Fibroblast of mammary gland (primary cell): ENCODE data around the gene PKN2.

Experiments used
- DNase-seq: peaks from one replicate; pipeline ENCODE4 v3.0.0-alpha.2; 2010; ENCODE audit warnings: low read depth
- H3K4me3 ChIP-seq: 2 replicates; pipeline ENCODE4 v1.5.1; 2011; ENCODE audit warnings: low read depth, mild to moderate bottlenecking, low read length, moderate library complexity; ENCODE audit not compliant: control insufficient read depth
- CTCF ChIP-seq: conservative IDR thresholded peaks from 2 replicates; pipeline ENCODE4 v1.5.1; 2011; ENCODE audit warnings: low read depth, low read length, inconsistent platforms; ENCODE audit not compliant: control insufficient read depth, insufficient read depth

Gene PKN2

DNA sequence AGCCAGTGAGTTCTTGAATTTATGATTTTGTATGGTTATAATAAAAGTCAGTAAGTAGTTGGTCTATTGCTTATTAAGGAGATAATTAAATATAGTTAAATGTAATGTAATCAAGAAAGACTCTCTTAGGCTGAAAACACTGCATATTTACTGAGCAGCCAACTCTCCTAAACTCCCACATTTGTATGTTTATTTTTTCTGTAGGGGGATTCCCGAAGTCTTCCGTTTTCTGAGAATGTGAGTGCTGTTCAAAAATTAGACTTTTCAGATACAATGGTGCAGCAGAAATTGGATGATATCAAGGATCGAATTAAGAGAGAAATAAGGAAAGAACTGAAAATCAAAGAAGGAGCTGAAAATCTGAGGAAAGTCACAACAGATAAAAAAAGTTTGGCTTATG is 56.7 kb downstream of the PKN2 start:
- no peak overlapping the region for H3K4me3 ChIP-seq
- TF ChIP-seq CTCF: no peak
- DNase-seq: no peak

DNA sequence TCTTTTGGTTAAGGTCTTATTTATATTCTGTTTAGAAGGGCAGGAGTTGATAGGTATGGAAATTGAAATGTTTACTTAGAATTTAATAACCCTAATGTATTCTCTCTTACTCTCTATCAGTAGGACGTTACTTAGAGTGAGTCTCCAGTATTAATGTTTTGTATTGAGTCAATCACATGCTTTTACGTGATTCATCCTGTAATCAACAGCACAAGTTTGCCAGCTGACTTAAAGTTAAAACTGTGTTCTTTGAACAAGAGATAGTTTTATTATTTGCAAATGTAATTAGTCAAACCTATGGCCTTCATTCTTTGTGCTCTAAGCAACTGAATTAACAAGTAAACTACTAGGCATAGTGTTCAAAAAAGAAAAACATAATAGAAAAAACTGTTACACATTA is 57.3 kb downstream of the PKN2 start:
- DNase-seq: peak; percentile 84
- H3K4me3 ChIP-seq: no peak overlapping the region
- TF ChIP-seq CTCF: no peak

- TF ChIP-seq CTCF: no peak
- no peak for DNase-seq
Observed at GRCh38 chr1:88742531-88742930, 58.5 kb downstream of the PKN2 start.

DNA sequence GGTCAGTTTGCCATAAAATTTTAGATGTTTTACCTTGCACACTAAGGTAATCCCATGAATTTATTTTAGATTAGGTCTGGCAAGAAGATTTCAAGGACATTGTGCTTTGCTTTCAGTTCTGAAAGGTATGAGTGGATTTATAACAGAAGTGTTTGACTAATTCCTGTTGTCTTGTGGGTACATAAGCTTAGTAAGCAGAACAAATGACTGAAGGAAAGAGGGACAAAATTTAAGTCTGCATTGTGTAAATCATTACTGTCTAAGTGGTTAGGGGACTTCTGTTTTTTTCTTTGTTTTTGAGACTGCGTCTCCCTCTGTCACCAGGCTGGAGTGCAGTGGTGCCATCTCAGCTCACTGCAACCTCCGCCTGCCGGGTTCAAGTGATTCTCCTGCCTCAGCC is 60.1 kb downstream of the PKN2 start:
- TF ChIP-seq CTCF: no peak
- H3K4me3 ChIP-seq: no peak overlapping the region
- DNase-seq: no peak

More at GRCh38 chr1:88742531-88742930, 58.5 kb downstream of the PKN2 start:
- H3K4me3 ChIP-seq: no peak overlapping the region

GRCh38 chr1:88746916-88747315 is 62.8 kb downstream of the PKN2 start:
- no peak overlapping the region for H3K4me3 ChIP-seq
- DNase-seq: no peak
- TF ChIP-seq CTCF: no peak

GRCh38 chr1:88751714-88752113 is 67.6 kb downstream of the PKN2 start:
- H3K4me3 ChIP-seq: no peak overlapping the region
- TF ChIP-seq CTCF: no peak
- no peak for DNase-seq

GRCh38 chr1:88753506-88753905 is 69.4 kb downstream of the PKN2 start:
- TF ChIP-seq CTCF: no peak

More at GRCh38 chr1:88753506-88753905, 69.4 kb downstream of the PKN2 start:
- H3K4me3 ChIP-seq: no peak overlapping the region
- no peak for DNase-seq
